Activated CD4-positive, alpha-beta T cell treated with anti-CD3 and anti-CD28 coated beads, Interleukin-2, amount 50 U/mL, for 16 hours (primary cell): ENCODE data around the gene RRP9.

Experiments
- DNase-seq: peaks from one replicate; pipeline ENCODE4 v3.0.0-alpha.2; 2020

RRP9 gene

DNA sequence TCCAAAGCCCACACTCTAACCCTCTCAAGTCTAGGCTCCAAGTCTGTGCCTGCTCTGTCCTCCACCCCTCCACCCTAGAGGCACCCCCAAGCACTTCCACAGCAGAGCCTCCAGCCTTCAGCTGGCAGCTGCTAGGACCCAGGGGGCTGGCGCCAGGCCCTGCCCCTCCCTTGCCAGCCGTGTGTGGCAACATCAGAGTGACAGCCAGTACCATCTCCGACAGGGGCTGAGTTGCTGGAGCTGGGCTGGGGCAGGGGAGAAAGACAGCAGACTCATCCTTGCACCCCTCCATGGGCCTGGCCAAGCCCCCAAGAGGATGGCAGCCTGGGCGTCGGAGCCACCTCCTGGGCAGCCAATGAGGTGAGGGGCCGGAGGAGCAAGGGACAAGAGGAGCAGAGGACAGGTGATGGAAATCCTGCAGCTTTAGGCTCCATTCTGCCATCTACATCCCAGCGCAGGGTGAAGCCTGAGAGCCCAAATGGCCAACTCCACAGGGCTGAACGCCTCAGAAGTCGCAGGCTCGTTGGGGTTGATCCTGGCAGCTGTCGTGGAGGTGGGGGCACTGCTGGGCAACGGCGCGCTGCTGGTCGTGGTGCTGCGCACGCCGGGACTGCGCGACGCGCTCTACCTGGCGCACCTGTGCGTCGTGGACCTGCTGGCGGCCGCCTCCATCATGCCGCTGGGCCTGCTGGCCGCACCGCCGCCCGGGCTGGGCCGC lies 13.6 kb upstream of the RRP9 start, which contains the start of gene GPR62:
Gene GPR62, plus strand, starts transcription at position 207 of the 718 bp plus-strand sequence. Its CDS starts 272 bp downstream, at position 479.
- DNase-seq = no peak

DNA sequence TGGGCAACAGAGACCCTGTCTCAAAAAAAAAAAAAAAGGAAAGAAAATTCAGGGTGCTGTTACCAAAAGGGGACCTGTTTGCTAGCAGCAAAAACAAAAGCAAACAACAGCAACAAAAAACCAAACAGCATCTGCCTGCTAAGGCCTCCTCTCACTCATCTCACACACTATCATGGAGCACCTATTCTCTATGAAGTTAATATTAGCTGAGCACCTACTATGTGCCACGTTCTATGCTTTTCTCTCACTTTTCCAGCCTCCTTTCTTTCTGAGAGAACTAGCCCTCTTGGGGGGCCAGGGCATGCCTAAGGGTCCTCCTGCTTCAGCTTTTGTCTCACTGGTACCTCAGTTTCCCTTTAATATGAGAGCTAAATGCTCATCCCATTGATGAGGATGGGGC lies 13.0 kb upstream of the RRP9 start:
- no peak for DNase-seq

DNA sequence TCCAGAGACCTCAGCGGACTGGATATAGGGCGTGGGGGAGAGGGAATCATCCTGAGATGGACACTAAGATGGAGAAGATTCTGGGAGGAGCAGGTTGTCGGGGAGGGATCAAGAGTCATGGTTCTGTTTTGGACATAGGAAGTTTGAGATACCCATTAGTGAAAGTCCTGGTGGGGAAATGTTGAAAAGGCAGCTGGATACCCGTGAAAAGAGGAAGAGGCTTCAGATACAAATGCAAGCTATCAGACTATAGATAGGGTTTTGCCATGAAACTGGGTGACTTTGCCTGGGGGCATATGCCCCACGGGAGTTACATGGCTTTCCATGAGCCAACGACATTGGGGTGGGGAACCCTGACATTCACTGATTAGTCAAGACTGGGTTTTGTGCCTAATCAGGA lies 12.4 kb upstream of the RRP9 start:
- no peak for DNase-seq

DNA sequence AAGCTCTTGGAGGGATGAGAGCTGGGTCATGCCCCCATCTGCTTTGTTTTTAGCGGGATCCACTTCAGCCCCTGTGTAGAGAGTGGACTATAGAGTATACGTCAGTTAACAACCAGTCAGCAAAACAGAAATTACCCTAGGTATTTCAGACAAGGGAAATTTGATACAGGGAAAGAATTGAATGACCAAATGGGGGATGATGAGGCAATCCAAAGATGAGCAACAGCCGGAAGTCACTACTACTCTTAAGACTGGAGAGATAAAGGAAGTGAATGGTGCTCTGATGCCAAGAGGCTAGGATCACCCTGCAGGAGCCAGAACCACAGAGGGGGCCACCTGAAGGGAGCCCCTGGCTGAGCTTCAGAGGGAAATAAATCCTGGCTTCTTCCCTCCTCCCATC lies 11.7 kb upstream of the RRP9 start:
- no peak for DNase-seq

DNA sequence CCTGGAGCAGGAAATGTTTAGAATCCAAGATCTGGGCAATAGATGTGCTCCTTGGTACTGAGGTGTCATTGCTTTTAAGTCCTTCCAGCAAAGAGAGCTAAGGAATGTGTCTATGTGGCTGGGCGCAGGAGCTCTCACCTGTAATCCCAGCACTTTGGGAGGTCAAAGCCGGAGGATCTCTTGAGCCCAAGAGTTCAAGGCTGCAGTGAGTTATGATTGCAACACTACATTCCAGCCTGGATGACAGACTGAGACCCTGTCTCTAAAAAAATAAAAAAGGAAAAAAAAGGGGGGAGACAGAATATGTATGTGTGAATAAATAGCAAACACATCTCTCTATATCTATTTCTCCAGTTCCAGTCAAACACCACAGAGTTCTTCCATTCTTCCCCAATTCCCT lies 9.2 kb upstream of the RRP9 start:
- no peak for DNase-seq

DNA sequence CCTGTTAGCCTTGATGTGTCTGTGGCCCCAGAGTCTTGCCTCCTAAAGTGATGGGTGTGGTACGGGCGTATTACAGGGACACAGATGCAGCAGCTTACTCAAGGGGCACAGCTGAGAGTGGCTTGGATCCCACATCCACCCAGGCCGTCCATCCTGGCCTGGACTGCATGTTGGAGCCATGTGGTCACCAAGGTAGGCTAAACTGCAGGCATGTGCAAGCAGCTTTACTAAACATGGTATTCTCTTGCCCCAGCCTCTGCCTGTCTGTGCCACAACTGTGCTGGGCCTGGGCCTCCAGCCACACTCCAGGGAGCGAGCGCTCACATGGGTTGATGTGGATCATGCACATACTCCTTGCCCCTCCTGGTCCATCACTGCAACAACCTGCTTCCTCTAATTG lies 7.4 kb upstream of the RRP9 start:
- DNase-seq = no peak

DNA sequence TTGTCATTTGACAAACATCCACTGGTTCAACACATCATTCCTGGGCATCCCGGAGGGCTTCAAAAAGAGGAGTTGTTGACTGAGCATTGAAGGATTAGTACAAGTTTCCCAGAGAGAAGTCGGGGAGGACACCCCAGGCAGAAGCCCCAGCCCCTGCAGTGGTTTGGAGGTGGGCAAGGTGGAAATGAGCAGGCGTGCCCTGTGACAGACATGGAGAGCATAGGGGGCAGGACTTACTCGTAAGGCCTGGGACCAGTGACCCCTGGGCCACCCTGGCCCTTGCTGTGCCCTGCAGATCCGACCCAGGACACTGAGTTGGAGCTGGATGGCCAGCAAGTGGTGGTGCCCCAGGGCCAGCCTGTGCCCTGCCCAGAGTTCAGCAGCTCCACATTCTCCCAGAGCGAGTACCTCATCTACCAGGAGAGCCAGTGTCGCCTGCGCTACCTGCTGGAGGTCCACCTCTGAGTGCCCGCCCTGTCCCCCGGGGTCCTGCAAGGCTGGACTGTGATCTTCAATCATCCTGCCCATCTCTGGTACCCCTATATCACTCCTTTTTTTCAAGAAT lies 6.4 kb upstream of the RRP9 start:
- DNase-seq = no peak

DNA sequence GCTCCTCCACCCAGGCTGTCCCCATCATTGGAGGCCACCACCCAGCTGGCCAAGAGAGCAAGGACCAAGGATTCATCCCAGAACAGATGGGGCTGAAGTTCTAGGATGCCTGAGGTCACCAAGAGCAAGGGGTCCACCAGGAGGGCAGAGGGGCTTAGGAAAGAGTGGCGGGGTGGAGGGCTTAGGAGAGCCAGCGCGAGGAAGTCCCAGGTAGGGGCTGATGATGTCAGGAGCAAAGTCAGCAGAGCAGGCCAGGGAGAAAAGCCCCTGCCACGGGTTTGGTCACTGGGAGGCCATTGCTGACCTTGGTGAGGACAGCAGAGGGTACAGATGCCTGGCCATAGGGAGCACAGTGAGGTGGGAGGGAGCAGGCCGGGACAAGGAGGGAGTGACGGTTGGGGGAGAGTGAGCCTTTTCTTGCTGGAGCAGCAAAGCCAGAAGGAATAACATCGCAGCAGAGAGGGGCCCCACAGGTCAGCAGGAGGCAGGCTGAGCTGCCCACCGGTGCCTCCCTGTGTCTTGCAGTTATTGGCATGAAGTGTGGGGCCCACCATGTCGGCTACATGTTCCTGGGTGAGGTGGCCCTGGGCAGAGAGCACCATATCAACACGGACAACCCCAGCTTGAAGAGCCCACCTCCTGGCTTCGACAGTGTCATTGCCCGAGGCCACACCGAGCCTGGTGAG lies 5.7 kb upstream of the RRP9 start:
- no peak for DNase-seq

DNA sequence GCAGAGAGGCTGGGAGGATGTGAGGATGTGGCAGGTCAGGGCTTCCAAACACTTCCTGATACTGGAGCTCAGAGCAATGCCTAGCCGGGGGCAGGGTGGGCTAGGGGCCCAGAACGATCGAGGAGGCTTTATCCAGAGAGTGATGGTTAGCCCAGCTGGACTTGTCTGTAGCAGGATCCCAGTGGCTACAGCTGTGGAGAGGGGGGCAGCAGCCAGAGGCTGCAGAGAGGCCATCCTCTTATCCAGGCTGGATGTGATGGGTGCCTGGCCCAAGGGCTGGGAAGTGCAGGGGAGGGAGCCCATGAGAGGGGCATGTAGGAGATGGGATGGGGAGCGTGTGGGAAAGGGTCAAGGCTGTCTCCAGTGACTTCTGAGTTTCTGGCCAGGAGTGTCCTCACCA lies 5.1 kb upstream of the RRP9 start:
- DNase-seq = no peak

DNA sequence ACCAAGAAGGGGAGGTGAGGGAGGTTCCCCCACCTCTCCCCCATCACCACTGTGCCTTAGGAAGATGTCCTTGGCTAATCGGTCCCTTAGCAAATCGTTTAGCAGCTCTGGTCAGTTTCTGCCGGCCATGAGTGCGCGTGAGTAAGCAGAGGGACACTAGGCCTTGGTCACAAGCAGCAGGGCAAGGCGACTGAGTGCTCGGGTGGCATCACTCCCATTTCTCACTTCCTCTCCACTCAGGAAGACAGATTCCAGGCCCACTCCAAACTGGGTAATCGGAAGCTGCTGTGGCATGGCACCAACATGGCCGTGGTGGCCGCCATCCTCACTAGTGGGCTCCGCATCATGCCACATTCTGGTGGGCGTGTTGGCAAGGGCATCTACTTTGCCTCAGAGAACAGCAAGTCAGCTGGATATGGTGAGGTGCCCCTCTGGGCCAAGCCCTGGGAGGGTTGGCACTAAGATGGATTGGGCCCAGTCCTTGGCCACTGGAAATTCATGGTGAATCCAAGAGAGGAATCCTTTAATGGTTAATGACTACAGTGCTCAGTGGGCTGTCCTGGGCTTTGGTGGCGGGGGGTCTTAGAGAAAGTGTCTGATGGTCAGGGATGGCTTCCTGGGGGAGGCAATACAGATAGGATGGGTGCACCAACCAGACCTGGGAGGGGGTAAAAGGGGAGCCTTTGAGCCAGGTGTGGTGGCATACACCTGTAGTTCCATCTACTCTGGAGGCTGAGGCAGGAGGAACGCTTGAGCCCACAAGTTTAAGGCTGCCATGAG lies 4.4 kb upstream of the RRP9 start:
- DNase-seq = no peak

DNA sequence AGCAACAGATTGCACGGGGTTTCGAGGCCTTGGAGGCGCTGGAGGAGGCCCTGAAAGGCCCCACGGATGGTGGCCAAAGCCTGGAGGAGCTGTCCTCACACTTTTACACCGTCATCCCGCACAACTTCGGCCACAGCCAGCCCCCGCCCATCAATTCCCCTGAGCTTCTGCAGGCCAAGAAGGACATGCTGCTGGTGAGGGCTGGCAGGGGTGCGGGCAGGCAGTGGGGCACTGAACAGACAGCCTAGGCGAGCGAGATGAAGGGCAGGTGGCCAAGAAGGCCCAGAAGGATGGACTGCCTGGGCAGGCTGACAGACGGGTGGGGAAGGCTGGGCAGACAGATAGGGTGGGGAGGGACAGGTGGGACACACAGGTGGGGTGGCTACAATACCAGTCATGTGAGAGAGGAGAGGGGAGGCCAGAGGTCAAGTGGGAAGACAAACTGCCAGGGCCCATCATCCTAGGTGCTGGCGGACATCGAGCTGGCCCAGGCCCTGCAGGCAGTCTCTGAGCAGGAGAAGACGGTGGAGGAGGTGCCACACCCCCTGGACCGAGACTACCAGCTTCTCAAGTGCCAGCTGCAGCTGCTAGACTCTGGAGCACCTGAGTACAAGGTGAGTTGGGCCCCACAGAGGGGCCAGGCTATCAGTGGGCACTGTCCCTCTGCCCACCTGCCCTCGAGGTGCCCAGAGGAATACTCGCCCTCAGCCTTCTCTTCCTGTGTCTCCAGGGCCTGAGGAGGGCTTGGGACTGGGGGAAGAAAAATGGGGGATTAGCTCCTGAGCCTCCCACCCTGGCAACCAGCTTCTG lies 3.5 kb upstream of the RRP9 start:
- no peak for DNase-seq

DNA sequence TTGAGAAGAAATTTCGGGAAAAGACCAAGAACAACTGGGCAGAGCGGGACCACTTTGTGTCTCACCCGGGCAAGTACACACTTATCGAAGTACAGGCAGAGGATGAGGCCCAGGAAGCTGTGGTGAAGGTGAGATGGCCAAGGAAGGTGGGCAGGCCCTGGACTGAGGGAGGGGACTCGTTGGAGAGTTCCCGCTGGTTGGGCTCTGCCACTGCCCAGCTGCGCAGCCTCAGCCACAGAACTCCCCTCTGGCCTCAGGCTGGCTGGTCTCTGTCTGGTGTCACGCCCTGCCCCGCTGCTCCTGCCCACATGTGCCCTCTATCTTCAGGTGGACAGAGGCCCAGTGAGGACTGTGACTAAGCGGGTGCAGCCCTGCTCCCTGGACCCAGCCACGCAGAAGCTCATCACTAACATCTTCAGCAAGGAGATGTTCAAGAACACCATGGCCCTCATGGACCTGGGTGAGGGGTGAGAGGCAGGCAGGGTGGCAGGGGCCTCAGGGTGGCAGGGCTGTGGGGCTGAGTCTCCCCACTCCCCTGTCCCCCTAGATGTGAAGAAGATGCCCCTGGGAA lies 2.8 kb upstream of the RRP9 start:
- DNase-seq = no peak

DNA sequence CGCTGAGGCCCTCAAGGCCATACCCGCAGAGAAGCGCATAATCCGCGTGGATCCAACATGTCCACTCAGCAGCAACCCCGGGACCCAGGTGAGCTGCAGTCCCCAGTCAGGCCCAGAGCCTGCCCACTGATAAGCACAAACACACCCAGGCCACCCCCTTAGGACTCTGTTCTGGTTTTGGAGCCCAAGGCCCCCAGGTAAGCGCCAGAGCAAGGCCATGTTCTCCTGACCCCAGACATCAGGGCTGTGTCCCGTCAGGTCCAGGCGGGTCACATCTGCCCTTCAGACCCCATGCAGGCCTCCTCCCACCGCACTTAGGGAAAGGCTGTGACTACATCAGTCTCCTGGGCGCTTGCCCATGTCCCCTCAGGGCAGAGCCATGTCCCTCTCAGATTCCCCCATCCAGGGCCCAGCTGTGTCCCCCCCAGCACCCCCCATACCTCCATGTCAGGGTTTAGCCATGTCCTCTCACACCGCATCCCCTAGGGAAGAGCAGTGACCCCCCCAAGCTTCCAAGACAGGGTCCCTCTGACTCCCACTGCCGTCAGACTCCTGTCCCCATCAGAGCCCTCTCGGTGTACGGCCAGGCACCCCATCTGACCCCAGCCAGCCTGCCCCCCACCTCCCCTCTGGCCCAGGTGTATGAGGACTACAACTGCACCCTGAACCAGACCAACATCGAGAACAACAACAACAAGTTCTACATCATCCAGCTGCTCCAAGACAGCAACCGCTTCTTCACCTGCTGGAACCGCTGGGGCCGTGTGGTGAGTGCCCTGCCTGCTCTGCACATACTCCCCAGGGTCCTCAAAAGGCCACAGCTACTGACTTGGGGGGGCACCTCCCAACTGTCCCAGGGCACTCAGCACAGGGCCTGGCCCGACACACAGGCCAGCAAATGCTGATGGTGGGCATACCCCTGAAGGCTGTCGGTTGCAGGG lies 2.0 kb upstream of the RRP9 start:
- DNase-seq = no peak

DNA sequence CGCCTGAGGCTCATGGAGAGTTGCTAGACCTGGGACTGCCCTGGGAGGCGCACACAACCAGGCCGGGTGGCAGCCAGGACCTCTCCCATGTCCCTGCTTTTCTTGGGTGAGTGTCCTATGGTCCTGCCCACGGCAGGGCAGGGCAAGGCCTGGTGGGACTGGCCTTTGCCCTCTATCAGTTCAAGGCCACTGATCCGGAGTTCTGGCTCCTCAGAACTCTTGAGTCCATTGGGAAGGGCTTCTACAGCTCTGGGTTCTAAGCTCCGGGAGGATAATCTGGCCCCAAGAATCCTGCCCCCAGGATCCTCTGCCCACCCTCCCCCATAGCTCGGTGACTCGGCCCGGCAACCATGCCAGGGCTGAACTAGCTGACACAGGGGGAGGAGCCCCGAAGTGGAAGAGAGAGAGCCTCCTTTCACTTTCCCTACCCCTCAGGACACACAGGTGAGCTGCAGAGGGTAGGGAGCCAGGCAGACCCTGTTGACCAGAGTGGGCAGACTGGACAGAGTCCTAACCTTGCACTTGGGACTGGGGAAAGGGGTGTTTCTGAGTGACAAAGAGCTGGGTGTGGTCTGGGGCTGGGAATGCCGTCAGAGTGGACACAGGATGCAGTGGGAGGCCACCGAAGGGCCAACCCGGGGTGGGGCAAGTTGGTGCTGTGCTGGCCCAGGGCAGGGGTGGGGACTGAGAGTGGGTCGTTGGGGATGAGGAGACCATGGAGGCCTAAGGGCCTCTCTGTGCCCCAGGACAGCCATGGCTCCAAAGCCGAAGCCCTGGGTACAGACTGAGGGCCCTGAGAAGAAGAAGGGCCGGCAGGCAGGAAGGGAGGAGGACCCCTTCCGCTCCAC lies 1.1 kb upstream of the RRP9 start:
- peak; percentile 69 for DNase-seq

DNA sequence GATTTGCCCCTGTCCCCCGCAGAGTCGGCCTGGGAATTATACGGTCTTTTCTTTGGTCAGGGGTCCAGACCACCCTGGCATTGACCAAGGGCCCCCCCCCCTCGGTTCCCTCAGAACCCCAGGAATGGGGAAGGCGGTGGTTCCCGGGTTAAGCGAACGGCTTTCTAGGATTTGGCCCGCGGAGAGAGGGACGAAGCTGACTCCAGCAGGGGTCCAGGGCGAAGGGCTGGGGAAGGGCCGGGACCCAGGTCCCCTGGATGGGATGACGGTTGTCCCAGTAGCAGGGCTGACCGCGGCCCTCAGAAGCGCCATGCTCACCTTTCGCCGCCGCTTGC lies 274 bp downstream of the RRP9 start:
- DNase-seq = no peak

DNA sequence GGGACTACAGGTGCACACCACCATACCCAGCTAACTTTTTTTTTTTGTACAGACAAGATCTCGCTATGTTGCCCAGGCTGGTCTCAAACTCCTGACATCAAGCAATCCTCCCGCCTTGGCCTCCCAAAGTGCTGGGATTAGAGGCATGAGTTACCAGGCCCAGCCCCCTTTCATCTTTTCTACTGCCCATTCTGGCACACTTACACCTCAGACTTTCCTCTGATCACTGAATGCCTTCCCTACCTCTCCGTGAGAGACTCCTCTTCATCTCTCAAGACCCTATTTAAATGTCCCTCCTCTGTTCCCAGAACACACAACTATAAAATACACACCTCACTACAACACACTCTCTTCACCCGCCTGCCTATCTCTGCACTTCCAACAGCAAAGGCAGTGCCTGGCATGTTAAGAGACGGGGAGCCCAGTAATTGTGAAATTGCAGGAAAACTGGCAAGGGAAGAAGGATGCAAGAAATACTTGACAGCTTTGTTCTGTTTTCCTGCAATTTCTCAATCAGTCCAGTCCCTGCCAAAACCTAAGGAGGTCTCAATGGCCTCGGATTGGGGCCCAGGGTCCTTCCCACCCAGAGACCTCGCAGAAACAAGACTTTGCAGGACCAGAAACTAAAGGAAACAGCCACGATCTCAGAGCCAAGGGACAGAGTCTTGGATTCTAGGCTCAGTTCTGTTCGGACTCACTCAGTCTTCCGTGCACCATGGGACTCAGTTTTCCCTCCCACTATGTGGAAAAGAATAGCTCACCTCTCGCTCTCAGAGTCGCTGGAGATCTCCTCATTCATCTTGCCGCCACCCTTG lies 849 bp downstream of the RRP9 start:
- DNase-seq = no peak

DNA sequence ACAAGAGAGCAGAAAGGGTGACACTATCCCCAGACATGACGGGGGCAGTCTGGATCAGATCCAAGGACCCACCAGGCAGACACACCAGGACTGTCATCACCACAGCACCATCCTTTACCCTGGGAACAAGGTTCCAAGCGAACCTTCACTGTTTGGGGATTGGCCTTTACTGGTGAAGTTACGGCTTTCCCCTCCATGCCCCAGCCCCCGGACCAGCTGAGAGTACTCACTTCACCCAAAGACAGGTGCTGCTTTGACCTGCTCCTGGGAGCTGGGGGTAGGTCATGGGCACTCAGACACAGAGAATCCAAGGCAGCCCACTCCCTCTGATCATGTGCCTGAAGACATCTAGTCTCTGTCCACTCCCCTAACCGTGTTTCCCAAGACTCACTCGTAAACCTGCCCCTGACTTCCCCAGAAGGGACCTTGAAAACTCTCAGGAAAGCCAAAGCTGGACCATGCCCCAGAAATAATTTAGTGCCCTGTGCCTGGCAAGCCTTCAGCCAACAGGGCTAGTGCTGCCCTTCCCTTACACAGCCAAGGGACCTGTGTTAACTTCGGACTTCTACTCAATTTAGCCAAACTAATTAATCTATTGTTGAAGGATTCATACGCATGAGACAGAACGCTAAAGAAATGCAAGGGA lies 2.8 kb downstream of the RRP9 start:
- no peak for DNase-seq

DNA sequence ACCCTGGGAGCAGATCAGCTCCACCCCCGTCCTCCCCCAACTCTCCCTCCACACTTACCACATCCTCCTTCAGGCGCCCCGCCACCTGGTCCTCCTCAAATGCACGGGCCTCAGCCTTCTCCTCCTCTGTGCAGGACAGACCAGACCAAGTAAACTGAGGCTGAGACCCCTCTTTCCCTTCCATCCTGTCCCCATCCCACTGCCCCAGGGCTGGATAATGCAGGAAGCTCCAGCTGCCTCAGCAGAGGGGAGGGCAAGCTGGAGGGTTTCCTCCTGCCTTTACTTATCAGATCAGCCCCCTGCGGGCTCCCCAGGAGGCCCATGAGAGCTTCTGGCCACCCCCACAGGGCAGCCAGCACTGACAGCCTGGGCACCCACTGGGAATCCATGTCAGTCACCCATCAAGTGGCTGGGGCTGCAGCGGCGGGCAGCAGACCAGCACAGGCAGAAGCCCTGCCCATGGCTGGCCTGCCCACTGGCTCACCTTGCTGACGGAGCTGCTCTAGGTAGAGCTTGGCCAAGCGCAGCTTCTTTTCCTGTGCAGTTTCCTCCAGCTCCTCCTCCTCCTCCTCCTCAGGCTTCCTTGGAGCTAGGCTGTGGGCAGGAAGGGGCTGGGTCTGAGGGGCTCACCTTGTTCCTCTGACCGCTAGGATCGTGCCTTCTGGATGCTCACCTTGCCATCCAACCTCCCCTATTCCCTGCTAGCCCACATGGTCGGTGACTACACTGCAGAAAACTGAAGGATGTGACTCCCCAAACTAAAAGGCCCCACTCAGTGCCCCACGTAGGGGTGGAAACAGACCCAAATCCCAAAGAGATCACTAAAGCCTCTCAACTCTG lies 3.9 kb downstream of the RRP9 start:
- no peak for DNase-seq
